HG03095 (cell line): Measurements from ENCODE around the gene DAND5.
"Not testable (repeated sequence)": the region's sequence is repeated elsewhere in the genome, so short reads cannot be mapped to it uniquely, and the experiment has no call there.

Experiments used
- ATAC-seq: cut with Tn5 transposase; IDR thresholded peaks from one replicate; pipeline ENCODE4 v1.9.1; 2021; ENCODE audit warnings: moderate library complexity; ENCODE audit not compliant: unreplicated experiment

The DAND5 gene

DNA sequence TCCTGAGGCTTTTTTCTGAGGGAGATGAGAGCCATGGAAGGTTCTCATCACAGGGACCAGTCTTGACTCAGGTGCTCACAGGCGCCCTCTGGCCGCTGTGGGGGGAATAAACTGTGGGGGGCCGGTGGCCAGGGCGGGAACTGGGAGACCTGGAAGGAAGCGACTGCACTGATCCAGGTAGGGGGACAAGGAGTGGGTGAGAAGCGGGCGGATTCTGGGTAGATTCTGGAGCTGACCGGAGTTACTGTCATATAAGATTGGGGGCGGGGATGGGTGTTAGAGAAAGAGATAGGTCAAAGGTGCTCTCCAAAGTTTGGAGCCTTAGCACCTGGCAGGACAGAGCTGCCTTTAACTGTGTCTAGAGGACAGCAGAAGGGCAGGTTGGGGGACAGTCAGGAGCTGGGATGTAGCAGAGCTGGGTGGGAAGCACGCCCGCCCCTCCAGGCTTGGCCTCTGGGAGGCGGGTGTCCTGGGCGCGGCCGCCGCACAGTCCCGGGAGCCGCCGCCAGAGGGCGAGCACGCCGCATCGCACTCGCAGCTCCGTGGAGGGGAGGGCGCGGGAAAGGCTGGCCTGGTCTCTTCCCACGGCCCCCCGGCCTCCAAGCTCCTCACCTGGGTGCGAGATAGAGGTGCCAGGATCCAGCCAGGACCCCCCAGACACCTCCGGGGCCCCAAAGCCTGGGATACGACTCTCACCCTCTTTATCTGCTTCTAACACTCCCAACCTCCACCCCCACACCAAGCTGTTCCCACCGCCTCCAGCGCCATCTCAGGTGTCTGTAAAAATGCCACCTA lies 4.2 kb upstream of the DAND5 start:
- peak; percentile 59 for ATAC-seq

DNA sequence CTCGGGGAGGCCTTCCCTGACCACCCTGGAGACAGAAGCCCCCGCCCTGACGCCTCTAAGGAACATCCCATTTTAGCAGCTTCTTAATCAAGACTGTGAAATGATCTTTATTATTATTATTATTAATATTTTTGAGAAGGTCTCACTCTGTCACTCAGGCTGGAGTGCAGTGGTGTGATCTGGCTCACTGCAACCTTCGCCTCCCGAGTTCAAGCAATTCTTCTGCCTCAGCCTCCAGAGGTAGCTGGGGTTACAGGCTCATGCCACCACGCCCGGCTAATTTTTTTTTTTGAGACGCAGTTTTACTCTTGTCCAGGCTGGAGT lies 3.6 kb upstream of the DAND5 start:
- no peak for ATAC-seq

DNA sequence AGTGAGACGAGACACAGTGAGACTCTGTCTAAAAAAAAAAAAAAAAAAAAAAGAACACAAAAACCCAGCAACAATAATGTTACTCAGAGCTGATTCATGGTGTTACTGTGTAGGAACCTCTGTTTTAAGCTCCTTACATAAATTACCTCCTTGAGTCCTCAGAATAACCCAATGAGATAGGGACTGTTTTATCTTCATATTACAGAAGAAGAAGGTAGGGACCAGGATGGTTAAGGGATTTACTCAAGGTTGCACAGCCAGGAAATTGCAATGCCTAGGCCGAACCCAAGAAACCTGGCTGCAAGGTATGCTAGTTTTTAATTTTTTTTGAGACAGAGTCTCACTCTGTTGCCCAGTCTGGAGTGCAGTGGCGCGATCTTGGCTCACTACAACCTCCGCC lies 1.5 kb upstream of the DAND5 start:
- no peak for ATAC-seq

DNA sequence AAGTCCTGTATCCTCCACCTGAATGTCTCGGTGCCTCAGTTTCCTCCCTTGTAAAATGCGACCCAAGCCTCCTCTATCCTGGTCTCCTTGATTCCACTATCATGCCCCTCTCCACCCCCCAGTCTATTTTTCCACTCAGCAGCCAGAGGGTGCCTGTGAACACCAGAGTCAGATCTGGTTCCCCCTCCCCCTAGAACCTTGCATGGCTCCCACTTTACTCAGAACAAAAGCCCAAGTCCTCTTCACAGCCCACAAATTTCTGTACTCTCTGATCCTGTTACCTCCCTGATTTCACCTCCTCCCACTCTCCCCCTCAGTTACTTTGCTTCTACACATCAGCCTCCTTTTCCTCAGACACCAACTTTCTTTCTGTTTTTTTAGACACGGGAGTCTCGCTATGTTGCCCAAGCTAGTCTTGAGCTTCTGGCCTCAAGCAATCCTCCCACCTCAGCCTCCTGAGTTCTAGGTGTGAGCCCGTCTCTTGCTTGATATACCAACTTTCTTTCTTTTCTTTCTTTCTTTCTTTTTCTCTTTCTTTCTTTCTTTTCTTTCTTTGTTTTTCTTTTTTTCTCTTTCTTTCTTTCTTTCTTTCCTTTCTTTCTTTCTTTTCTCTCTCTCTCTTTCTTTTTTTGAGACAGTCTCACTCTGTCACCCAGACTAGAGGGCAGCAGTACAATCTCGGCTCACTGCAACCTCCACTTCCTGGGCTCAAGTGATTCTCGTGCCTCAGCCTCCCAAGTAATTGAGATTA lies 869 bp downstream of the DAND5 start:
- ATAC-seq: no peak

DNA sequence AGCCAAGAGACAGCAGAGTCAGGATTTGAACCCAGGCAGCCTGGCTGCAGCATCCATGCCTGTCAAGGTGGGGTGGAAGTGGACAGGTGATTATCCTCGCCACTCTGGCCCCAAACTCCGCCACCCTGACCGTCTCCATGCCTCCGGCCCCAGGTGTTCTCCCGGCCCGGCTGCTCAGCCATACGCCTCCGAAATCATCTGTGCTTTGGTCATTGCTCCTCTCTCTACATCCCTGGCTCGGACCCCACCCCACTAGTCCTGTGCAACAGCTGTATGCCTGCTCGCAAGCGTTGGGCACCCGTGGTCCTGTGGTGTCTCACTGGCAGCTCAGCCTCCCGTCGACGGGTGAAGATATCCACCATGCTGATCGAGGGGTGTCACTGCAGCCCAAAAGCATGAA lies 3.9 kb downstream of the DAND5 start:
- no peak for ATAC-seq

DNA sequence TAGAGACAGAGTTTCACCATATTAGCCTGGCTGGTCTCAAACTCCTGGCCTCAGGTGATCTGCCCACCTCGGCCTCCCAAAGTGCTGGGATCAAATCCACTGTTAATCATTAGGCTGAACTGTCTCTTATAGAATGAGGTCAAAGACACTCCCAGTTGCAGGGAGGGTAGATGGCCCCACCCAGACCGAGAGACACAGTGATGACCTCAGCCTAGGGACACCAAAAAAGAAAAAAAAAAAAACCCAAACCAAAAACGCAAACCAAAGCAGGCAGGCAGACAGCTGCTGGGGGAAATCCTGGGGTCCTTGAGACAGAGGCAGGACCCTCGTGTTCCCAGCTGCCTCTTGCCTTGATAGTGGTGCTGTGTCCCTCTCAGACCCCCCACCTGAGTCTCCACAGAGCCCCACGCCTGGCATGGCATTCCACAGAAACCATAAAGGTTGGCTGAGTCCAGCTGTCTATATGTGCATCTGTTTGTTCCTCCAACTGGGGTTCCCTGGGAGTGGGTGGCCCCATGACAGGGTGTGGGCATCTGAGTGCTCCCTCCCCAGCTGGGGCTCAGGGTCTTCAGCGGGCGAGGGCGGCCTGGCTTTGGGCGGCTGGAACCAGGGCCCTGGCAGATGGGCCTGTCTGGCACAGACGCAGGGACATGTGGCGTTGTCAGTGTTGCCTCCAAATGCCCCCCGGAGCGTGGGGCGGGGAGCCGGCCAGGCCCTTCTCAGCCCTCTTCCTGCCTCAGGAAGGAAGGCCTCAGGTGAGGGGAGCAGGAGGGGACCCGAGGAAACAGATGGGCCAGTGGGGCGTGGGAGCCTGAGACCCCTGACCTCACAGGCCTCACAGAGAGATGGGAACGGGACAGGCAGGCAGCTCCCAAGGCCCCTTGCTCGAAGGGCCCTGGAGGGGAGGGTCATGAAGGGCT lies 5.2 kb downstream of the DAND5 start:
- ATAC-seq: no peak

DNA sequence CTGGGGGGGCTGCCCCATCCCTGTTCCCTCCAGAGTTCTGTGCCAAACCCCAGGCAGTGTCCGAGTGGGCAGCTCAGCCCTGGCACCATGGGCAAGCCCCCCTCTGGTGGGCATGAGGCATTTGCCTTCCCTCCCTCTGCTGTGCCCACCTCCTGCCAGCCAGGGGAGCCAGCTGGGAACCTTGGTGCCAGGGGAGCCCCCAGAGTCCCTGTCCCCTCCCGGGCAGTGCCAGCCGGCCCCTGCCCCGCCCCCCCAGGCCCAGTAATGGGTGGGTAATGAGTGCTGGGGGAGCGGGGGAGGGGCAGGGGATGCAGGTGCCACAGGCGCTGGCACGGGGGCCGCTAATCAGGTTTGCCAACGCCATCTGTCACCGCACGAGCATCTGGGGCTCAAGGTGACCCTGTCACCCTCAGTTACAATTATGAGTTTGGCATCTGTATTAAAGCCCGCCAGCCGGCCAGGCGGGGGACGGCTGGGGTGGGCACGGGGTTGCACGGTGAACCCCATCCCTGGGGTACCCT lies 5.9 kb downstream of the DAND5 start:
- ATAC-seq: no peak

DNA sequence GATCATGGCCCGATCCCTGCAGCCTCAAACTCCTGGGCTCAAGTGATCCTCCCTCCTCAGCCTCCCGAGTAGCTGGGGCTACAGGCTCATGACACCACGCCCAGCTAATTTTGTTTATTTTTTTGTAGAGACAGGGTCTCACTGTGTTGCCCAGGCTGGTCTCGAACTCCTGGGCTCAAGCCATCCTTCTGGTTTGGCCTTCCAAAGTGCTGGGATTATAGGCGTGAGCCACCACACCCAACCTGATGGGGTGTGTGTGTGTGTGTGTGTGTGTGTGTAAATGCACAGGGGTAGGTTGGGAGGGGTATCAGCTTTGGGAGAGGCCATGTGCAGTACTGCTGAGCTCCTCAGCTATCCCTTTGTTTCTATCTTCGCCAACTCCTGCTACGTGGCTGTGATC lies 6.7 kb downstream of the DAND5 start:
- not testable (repeated sequence) for ATAC-seq

DNA sequence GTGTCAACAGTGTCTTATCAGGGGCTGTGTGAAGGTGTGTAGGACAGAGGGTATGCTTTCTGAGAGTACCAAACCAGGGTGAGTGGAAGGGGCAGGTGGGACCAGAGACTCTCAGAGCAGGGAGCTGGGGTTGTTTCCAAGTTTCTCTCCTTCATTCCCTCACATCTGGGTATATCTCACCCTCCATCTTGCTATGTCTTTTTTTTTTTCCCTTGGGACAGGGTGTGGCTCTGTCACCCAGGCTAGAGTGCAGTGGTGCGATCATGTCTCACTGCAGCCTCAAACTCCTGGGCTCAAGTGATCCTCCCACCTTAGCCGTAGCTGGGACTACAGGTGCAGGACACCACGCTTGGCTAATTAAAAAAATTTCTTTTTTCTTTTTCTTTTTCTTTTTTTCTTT lies 10.6 kb downstream of the DAND5 start:
- ATAC-seq: no peak

DNA sequence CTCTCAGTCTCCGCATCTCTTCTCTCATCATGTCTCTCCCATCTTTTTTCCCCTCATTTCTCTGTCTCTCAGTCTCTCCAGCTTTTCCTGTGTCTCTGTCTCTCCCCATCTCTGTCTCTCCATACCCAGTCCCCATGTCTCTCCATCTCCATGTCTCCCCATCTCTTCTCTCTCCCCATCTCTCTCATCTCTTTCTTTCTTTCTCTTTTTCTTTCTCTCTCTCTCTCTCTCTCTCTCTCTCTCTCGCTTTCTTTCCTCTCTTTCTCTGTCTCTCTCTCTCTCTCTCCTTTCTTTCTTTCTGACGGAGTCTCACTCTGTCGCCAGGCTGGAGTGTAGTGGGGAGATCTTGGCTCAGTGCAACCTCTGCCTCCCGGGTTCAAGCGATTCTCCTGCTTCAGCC lies 13.3 kb downstream of the DAND5 start:
- no peak for ATAC-seq

DNA sequence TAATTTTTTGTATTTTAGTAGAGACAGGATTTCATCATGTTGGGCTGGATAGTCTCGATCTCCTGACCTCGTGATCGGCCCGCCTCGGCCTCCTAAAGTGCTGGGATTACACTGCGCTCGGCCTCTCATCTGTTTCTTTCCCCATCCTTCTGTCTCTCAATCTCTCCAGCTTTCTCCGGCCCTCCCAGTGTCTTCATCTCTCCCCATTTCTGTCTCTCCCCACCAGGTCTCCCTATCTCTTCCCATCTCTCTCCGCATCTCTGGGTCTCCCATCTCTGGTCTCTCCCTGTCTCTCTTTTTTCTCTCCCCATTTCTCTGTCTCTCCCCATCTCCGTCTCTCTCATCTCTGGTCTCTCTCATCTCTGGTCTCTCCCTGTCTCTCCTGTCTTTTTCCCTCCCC lies 13.7 kb downstream of the DAND5 start:
- ATAC-seq: no peak

DNA sequence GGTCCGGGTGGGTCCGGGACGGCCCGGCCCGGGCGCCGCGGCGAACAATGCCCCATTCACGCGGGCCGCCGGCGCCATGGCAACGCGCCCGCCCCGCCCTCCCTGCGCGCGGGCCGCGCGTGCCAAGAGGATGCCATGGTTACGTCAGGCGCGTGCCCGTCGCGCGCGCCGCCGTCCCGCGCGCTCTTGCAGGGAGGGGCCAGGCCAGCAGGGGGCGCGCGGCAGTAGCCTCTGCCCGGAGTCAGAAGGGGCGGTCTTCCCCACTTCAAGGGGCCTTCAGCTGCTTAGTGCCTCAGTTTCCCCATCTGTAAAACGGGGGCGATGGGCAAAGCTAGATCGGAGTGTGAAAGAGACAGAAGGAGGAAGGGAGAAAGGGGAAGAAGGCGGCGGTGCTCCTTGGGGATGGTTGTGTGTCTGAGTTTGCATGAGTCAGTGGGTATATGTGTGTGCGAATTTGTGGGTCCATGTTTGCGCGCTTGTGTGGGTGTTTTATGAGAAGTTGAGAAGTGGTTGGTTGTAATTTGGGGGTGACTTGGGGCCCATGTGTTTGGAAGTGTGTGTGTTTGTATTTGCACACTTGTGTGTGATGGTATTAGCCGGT lies 14.3 kb downstream of the DAND5 start:
- ATAC-seq: no peak

DNA sequence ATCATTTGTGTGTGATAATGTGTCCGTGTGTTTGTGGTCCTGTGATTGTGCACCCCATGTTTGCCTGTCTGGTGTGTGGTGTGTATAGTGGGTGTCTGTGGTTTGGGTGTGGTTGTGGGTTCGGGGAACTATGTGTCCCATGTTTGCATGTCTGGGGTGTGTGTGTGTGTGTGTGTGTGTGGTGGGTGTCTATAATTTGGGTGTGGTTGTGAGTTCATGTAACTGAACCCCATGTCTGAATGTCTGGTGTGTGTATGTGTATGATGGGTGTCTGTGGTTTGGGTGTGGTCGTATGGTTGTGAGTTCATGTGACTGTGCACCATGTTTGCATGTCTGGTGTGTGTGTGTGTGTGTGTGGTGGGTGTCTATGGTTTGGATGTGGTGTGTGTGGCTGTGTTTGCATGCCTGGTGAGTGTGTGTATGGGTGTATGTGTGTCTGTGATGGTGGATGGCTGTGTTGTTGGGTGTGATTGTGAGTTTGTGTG lies 14.8 kb downstream of the DAND5 start:
- no peak for ATAC-seq

DNA sequence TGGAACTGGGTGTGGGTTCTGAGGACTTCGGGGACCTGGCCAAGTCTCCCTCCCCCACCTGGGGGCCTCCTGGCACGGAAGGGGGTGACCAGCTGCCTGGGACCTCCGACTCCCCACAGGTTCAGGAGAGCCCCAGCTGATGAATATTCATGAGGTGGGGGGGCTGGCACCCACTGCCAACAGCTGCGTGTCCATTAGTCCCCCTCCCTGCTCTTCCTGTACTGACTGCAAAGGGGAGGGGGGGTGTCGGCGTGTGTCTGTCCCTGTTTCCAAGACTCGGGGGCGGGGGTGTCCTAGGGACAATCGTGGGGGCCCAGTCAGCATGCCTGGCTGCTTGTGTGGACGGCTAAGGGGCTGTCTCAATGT lies 15.3 kb downstream of the DAND5 start:
- no peak for ATAC-seq

DNA sequence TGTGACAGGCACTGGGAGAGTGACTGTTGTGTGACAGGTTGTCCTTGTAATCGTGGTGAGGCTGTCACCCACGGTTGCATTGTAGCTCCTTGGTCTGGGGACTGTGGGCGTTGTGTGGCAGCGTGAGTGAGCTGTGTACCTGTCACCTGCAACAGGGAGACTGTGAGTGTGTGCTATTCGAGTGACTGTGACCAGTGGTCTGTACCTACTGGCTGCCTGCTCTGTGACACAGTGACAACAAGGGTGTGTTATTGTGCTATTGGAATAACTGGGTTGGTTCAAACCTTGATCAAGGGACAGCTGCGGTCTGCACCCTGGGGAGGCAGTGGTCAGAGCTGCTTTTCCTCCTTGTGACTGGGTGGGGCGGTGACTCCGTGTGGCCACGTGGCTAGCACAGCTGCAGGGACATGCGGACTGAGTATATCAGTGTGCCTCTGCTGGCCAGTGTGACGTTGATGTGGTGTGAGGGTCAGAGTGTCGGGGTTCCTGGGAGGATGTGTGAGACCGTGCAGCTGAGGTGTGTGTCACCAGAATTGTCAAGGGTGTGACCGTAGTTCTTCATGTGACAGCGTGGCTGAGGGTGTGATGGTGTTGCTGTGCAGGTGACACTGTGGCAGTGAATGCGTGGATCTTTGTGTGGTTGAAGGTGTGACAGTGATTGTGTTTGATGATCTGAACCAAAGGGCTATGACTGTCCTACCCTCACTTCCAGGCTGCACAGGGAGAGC lies 15.8 kb downstream of the DAND5 start:
- no peak for ATAC-seq

DNA sequence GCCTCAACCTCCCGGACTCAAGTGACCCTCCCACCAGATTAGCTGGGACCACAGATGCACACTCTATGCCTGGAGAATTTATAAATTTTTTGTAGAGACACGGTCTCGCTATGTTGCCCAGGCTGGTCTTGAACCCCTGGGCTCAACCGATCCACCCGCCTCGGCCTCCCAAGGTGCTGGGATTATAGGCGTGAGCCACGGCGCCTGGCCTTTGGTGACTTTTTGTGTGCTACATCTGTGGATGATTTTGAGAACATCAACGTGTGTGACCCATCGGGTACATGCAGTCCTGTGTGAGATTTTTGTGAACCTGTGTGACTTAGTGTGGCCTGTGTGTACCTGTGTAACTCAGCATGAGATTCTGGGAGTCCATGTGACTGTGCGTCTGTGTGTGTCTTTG lies 17.4 kb downstream of the DAND5 start:
- ATAC-seq: no peak

DNA sequence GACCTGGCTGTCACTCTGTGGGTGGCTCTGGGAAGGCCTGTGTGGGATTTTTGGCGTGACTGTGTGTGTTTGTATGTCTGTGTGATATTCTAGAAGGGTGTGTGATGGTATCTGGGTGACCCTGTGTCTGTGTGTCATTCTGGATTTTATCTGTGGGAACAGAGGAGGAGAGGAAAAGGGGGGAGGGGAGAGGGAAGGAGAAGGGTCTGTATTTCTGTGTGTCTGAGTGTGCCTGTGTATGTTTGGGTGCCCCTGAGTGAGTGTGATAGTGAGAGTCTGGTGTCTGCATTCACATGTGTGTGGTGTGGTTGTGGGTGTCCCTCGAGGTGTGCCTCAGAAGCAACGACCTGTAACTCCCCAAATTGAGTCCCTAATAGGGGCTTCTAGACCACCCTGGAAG lies 17.8 kb downstream of the DAND5 start:
- no peak for ATAC-seq

DNA sequence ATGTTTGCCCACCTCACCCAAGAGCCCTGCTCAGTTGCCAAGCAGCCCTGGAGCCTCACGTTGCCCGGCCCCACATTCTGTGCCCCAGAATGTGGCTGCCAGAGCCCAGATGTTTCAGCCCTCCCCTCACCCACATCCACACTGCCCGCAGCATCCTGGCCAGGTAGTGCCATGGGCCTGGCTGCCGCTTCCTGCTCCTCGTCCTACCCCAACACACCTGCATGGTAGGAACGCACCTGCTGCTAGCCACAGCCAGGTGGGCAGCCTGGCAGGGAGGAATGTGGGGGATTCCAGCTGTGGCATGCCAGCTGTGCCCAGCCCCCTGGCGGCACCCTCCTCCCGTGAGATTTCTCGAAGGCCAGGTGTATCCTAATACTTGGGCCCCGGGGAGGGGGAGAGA lies 18.4 kb downstream of the DAND5 start:
- ATAC-seq: no peak

DNA sequence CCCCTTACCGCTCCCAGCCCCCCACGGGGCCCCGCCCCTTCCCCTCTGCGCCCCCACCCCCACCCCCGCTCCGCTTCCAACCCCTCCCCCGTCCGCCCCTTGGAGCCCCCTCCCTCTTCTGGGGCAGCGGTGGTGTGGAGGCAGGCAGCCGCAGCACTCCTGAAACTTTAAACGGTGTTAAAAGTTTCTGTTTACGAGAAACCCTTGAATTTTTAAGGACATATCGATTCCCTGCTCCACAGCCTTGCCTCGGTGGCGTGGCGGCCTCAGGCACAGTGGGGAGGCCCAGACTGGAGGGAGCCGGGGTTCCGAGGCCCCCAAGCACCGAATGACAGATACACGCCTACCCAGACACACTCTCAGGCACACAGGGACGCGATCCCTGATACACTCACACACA lies 21.1 kb downstream of the DAND5 start:
- ATAC-seq: no peak

DNA sequence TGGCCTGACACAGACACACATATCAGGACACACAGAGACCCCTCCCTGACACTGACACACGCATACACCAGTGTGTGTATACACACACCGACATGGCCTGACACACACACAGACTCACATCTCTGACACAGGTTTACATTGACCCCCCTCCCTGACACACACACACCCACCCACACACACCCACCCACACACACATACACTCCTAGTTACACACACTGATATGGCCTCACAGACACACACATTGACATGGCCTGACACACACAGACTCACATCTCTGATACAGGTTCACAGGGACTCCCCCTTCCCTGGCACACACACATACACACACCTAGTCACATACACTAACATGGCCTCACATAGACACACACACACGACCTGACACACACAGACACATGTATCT lies 21.5 kb downstream of the DAND5 start:
- no peak for ATAC-seq
